ENCODE results near the gene KLF9. TPM values are rescaled to one million over a fixed set of nuclear protein-coding genes. Genes with fewer than 3 reads are reported as not detected.

KLF9 gene
- total and polyA plus RNA-seq, 2 donors from 2014 or later, result 23.5 to 100 TPM

DNA sequence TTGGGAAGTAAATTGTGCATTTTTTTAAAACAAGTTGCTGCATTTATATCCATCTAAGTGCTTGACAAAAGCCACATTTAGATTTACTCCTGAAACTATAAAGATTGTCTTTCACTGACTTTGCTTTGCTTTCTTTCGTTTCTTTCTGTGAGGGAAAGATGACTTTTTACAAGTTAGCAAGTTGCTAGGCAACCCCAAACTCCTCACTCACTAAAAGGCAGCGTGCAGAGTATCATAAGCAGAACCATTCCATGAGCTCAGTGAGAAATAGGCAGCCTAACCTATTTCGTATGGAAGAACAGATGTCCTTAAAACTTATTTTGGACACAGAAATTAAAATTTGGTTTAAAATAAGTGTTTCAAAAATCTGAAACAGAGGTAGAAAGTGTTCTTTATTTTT is 29.0 kb downstream of the KLF9 start:
- intact Hi-C loops (cut with DNase I), result no loop called here
- peaks cover 0 to 8% (median 8%) of the 10 kb centered on the region in 3 donors for H3K4me1 ChIP-seq (ENCODE audit: control insufficient read depth in 2 of 3, insufficient read depth in 2 of 3, low read depth in 1 of 3, low read length in 3 of 3)
- no peak overlapping the region for H3K9ac ChIP-seq (ENCODE audit: low read length in 3 of 3)

GRCh38 chr9:70382709-70383605 is 31.5 kb downstream of the KLF9 start:
- Histone ChIP-seq H3K9me3 (ENCODE audit: control insufficient read depth in 2 of 3, insufficient read depth in 1 of 3, low read length in 3 of 3) (no peaks in the 10 kb centered on the region), H3K9ac (ENCODE audit: low read length in 3 of 3) (no peak overlapping the region), H3K4me3 (ENCODE audit: low read length in 3 of 3) (no peak overlapping the region), H3K27ac (ENCODE audit: low read depth in 2 of 2, low read length in 2 of 2) (no peak overlapping the region), H3K4me1 (ENCODE audit: control insufficient read depth in 2 of 3, insufficient read depth in 2 of 3, low read depth in 1 of 3, low read length in 3 of 3) (no peaks in the 10 kb centered on the region), H3K27me3 (ENCODE audit: control insufficient read depth, insufficient read depth, low read length) (no peaks in the 10 kb centered on the region), H3K36me3 (ENCODE audit: control insufficient read depth in 2 of 3, insufficient read depth in 3 of 3, low read length in 3 of 3) (peaks cover 0 to 32% (median 14%) of the 10 kb centered on the region in 3 donors)
- FAIRE-seq (no peak), DNase-seq (no peak)
- intact Hi-C loops (cut with DNase I), result no loop called here
- TF ChIP-seq, protein P1, sequence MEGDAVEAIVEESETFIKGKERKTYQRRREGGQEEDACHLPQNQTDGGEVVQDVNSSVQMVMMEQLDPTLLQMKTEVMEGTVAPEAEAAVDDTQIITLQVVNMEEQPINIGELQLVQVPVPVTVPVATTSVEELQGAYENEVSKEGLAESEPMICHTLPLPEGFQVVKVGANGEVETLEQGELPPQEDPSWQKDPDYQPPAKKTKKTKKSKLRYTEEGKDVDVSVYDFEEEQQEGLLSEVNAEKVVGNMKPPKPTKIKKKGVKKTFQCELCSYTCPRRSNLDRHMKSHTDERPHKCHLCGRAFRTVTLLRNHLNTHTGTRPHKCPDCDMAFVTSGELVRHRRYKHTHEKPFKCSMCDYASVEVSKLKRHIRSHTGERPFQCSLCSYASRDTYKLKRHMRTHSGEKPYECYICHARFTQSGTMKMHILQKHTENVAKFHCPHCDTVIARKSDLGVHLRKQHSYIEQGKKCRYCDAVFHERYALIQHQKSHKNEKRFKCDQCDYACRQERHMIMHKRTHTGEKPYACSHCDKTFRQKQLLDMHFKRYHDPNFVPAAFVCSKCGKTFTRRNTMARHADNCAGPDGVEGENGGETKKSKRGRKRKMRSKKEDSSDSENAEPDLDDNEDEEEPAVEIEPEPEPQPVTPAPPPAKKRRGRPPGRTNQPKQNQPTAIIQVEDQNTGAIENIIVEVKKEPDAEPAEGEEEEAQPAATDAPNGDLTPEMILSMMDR (IDR thresholded peaks at IDR 0.05; ENCODE audit: borderline replicate concordance, extremely low read depth, insufficient read depth), result no peak

More for the DNA sequence above, 29.0 kb downstream of the KLF9 start:
- Histone ChIP-seq H3K4me3 (ENCODE audit: low read length in 3 of 3) (no peak overlapping the region), H3K27me3 (ENCODE audit: control insufficient read depth, insufficient read depth, low read length) (no peaks in the 10 kb centered on the region), H3K9me3 (ENCODE audit: control insufficient read depth in 2 of 3, insufficient read depth in 1 of 3, low read length in 3 of 3) (no peaks in the 10 kb centered on the region), H3K27ac (ENCODE audit: low read depth in 2 of 2, low read length in 2 of 2) (no peak overlapping the region), H3K36me3 (ENCODE audit: control insufficient read depth in 2 of 3, insufficient read depth in 3 of 3, low read length in 3 of 3) (peaks cover 0 to 32% (median 14%) of the 10 kb centered on the region in 3 donors)
- FAIRE-seq (no peak), DNase-seq (no peak)
- TF ChIP-seq, protein P1 (IDR thresholded peaks at IDR 0.05; ENCODE audit: borderline replicate concordance, extremely low read depth, insufficient read depth), result no peak

- H3K4me1 ChIP-seq (ENCODE audit: control insufficient read depth in 2 of 3, insufficient read depth in 2 of 3, low read depth in 1 of 3, low read length in 3 of 3), result no peaks in the 10 kb centered on the region
- no peak overlapping the region for H3K27ac ChIP-seq (ENCODE audit: low read depth in 2 of 2, low read length in 2 of 2)
- DNase-seq (no peak), FAIRE-seq (no peak)
- no peak overlapping the region for H3K4me3 ChIP-seq (ENCODE audit: low read length in 3 of 3)
- H3K9ac ChIP-seq (ENCODE audit: low read length in 3 of 3), result no peak overlapping the region
- intact Hi-C loops (cut with DNase I), result no loop called here
- H3K9me3 ChIP-seq (ENCODE audit: control insufficient read depth in 2 of 3, insufficient read depth in 1 of 3, low read length in 3 of 3), result no peaks in the 10 kb centered on the region
- H3K27me3 ChIP-seq (ENCODE audit: control insufficient read depth, insufficient read depth, low read length), result no peaks in the 10 kb centered on the region
- H3K36me3 ChIP-seq (ENCODE audit: control insufficient read depth in 2 of 3, insufficient read depth in 3 of 3, low read length in 3 of 3), result peaks cover 0 to 31% (median 14%) of the 10 kb centered on the region in 3 donors
- TF ChIP-seq, protein P1 (IDR thresholded peaks at IDR 0.05; ENCODE audit: borderline replicate concordance, extremely low read depth, insufficient read depth), result no peak
Observed at GRCh38 chr9:70382046-70382708, 32.3 kb downstream of the KLF9 start.
